Nephron progenitor cell (in vitro differentiated cells): ENCODE measurements around the gene WWOX.
"Not testable (repeated sequence)": the region's sequence is repeated elsewhere in the genome, so short reads cannot be mapped to it uniquely, and the experiment has no call there.

Experiments used
- DNase-seq: peaks from one replicate; pipeline ENCODE4 v3.0.0; 2021
- H3K27ac Mint-ChIP-seq: 2 replicates; pipeline ENCODE4 v1.8.0; 2021; ENCODE audit warnings: mild to moderate bottlenecking, moderate library complexity, mixed read lengths
- H3K27me3 Mint-ChIP-seq: 2 replicates; pipeline ENCODE4 v1.8.0; 2021; ENCODE audit warnings: mild to moderate bottlenecking, low read depth, mixed read lengths; ENCODE audit not compliant: poor library complexity
- H3K36me3 Mint-ChIP-seq: 2 replicates; pipeline ENCODE4 v1.8.0; 2021; ENCODE audit warnings: low read depth, mixed read lengths
- H3K4me1 Mint-ChIP-seq: 2 replicates; pipeline ENCODE4 v1.8.0; 2021; ENCODE audit warnings: mixed read lengths
- H3K4me3 Mint-ChIP-seq: 2 replicates; pipeline ENCODE4 v1.8.0; 2021; ENCODE audit warnings: mild to moderate bottlenecking, moderate library complexity, mixed read lengths
- H3K9me3 Mint-ChIP-seq: 2 replicates; pipeline ENCODE4 v1.8.0; 2021; ENCODE audit warnings: mild to moderate bottlenecking, moderate library complexity, mixed read lengths
- CTCF ChIP-seq: fragments of 200-600 bp; sonication (generic); IDR thresholded peaks from 2 replicates; pipeline ENCODE4 v1.5.0; 2021; ENCODE audit warnings: antibody characterized with exemption

WWOX gene

DNA sequence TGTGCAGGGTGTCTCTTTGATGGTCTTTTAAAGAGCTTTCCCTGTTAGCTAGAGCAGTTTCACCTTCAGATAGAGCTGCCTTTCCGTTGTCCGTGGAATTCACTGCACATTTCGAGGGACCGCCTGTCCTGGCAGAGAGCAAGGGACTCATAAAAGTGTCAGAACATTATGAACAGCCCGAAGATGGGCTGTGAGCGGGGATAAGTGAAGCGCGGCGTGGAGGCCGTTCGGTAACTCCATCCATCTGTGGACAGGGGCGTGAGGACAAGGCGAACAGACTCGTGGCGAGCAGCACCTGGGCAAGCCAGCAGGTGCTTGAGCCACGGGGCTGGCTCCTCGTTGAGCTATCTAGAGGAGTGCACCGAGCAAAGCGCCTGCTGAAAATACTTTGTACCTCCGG lies 1129.9 kb downstream of the WWOX start:
- peak overlapping the region; percentile 58 for H3K4me3 Mint-ChIP-seq
- peak; percentile 58 for DNase-seq
- TF ChIP-seq CTCF, result no peak
- peak overlapping the region; percentile 87 for H3K27ac Mint-ChIP-seq
- peaks cover 6% of the 10 kb centered on the region for H3K27me3 Mint-ChIP-seq
- peaks cover 27% of the 10 kb centered on the region for H3K4me1 Mint-ChIP-seq
- H3K9me3 Mint-ChIP-seq, result peaks cover 7% of the 10 kb centered on the region
- no peaks in the 10 kb centered on the region for H3K36me3 Mint-ChIP-seq

DNA sequence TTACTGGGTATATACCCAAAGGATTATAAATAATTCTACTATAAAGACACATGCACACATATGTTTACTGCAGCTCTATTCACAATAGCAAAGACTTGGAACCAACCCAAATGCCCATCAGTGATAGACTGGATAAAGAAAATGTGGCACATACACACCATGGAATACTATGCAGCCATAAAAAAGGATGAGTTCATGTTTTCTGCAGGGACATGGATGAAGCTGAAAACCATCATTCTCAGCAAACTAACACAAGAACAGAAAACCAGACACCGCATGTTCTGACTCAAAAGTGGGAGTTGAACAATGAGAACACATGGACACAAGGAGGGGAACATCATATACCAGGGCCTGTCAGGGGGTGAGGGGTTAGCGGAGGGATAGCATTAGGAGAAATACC lies 1146.2 kb downstream of the WWOX start:
- H3K27me3 Mint-ChIP-seq, H3K4me3 Mint-ChIP-seq, DNase-seq, H3K27ac Mint-ChIP-seq, H3K36me3 Mint-ChIP-seq: not testable (repeated sequence)
- peaks cover 27% of the 10 kb centered on the region for H3K4me1 Mint-ChIP-seq
- H3K9me3 Mint-ChIP-seq, result peaks cover 53% of the 10 kb centered on the region

GRCh38 chr16:79247386-79247785 lies 1147.9 kb downstream of the WWOX start:
- Mint-ChIP-seq H3K4me1 (peaks cover 29% of the 10 kb centered on the region), H3K36me3 (peaks cover 6% of the 10 kb centered on the region), H3K27me3 (no peaks in the 10 kb centered on the region), H3K9me3 (peaks cover 36% of the 10 kb centered on the region), H3K27ac (no peak overlapping the region), H3K4me3 (no peak overlapping the region)
- no peak for TF ChIP-seq CTCF
- DNase-seq, result no peak

DNA sequence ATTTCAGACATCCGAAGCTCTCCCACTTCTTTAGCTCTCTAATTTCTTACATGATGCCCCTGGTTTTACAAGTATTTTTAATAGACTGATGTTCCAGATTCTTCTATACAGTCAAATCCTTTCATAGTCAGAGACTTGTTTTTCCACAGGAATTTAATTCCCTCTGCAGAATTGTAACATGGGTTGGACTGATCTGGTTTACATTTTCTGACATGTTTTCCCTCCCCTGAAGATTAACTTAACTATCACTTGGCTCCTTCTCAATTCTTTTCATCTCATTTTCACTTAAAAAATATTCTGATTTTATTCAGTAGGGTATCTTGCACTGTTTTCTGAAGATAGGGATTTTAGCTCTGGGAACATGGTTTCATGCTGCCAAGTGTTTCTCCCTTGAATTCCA lies 1148.9 kb downstream of the WWOX start:
- no peak for TF ChIP-seq CTCF
- Mint-ChIP-seq H3K4me1 (peaks cover 38% of the 10 kb centered on the region), H3K36me3 (no peaks in the 10 kb centered on the region), H3K4me3 (no peak overlapping the region), H3K9me3 (peaks cover 26% of the 10 kb centered on the region), H3K27ac (no peak overlapping the region), H3K27me3 (no peaks in the 10 kb centered on the region)
- DNase-seq, result no peak

GRCh38 chr16:79250502-79251098 lies 1151.1 kb downstream of the WWOX start:
- TF ChIP-seq CTCF, result no peak
- H3K27ac Mint-ChIP-seq, result no peak overlapping the region
- no peak overlapping the region for H3K4me3 Mint-ChIP-seq
- DNase-seq, result no peak
- peaks cover 53% of the 10 kb centered on the region for H3K4me1 Mint-ChIP-seq
- no peaks in the 10 kb centered on the region for H3K27me3 Mint-ChIP-seq
- H3K36me3 Mint-ChIP-seq, result no peaks in the 10 kb centered on the region
- H3K9me3 Mint-ChIP-seq, result peaks cover 5% of the 10 kb centered on the region

GRCh38 chr16:79253100-79253631 lies 1153.7 kb downstream of the WWOX start:
- DNase-seq, result no peak

More at GRCh38 chr16:79253100-79253631, 1153.7 kb downstream of the WWOX start:
- Mint-ChIP-seq H3K36me3 (no peaks in the 10 kb centered on the region), H3K27ac (no peak overlapping the region), H3K27me3 (peaks cover 5% of the 10 kb centered on the region), H3K4me3 (no peak overlapping the region), H3K4me1 (peaks cover 44% of the 10 kb centered on the region), H3K9me3 (no peaks in the 10 kb centered on the region)
- TF ChIP-seq CTCF, result no peak
